A549 (cell line): ENCODE measurements around the gene SFR1. TPM values are rescaled to one million over a fixed set of nuclear protein-coding genes. Genes with fewer than 3 reads are reported as not detected.

Experiments
- ATAC-seq, 2 experiments: fragments of 200-7000 bp in 1 of 2; fragments of >200 bp in 1 of 2; cut with Nextera tagmentation in 1 of 2; cut with Tn5 transposase in 1 of 2; 3 replicates each; pipeline versions ENCODE4 v1.8.0 to v1.9.1; 2018 to 2020; ENCODE audit warnings: mild to moderate bottlenecking in 1 of 2, moderate library complexity in 1 of 2
- CTCF ChIA-PET: fragments of 300-600 bp; sonication (Branson Sonifier 250); formaldehyde crosslinking; extraction: SDS; loops from one replicate; lab custom pipeline; 2021; ENCODE audit warnings: antibody characterized with exemption, inconsistent platforms; lab: Yijun Ruan, JAX
- POLR2A ChIA-PET: fragments of 350-600 bp; formaldehyde crosslinking; extraction: SDS; loops from one replicate; lab custom pipeline; 2021; ENCODE audit warnings: antibody characterized with exemption, inconsistent platforms; lab: Yijun Ruan, JAX
- DNase-seq, 2 experiments: peaks; one replicate each; pipeline versions ENCODE4 v3.0.0 to v3.0.0-alpha.2; 2011 to 2016; ENCODE audit warnings: low read depth in 1 of 2, low spot score in 1 of 2
- FAIRE-seq: peaks from 2 replicates; lab custom pipeline; 2011; peaks lifted over from hg19 to GRCh38; lab: Jason Lieb, UNC
- H3K27ac ChIP-seq, 2 experiments: fragments of >200 bp; sonication (Bioruptor Twin); formaldehyde crosslinking; 3 replicates each; pipeline ENCODE4 v1.5.1; 2016 to 2017
- H3K4me1 ChIP-seq: fragments of >200 bp; sonication (Bioruptor Twin); formaldehyde crosslinking; 3 replicates; pipeline ENCODE4 v1.6.1; 2016
- H3K4me2 ChIP-seq: fragments of >200 bp; sonication (Bioruptor Twin); formaldehyde crosslinking; 3 replicates; pipeline ENCODE4 v1.6.1; 2016
- H3K4me3 ChIP-seq: fragments of >200 bp; sonication (Bioruptor Twin); formaldehyde crosslinking; 3 replicates; pipeline ENCODE4 v1.5.1; 2016
- H3K9me3 ChIP-seq: fragments of >200 bp; sonication (Bioruptor Twin); formaldehyde crosslinking; 3 replicates; pipeline ENCODE4 v1.6.1; 2016
- CBX2 ChIP-seq: fragments of 200-600 bp; sonication (generic); IDR thresholded peaks from 2 replicates; pipeline ENCODE4 v1.6.1; 2016; ENCODE audit warnings: low read depth, mild to moderate bottlenecking, borderline replicate concordance
- CEBPB ChIP-seq, 2 experiments: fragments of >200 bp in 1 of 2; sonication (Bioruptor Twin) in 1 of 2; formaldehyde crosslinking in 1 of 2; IDR thresholded peaks; 2 replicates each; pipeline ENCODE4 v1.6.1; 2012 to 2016
- CTCF ChIP-seq: fragments of >200 bp; sonication (Bioruptor Twin); formaldehyde crosslinking; IDR thresholded peaks from 3 replicates; pipeline ENCODE4 v1.5.1; 2016
- EHF ChIP-seq: fragments of 250-450 bp; sonication (Bioruptor Pico); IDR thresholded peaks from 2 replicates; pipeline ENCODE4 v1.5.0; 2020; ENCODE audit warnings: mild to moderate bottlenecking
- EHMT2 ChIP-seq: fragments of 200-600 bp; sonication (generic); IDR thresholded peaks from 2 replicates; pipeline ENCODE4 v1.6.1; 2016; ENCODE audit warnings: antibody characterized with exemption, low read depth, mild to moderate bottlenecking, moderate library complexity
- EP300 ChIP-seq, 2 experiments: fragments of >200 bp; sonication (Bioruptor Twin); formaldehyde crosslinking; IDR thresholded peaks; 2 replicates in 1 of 2; 3 replicates in 1 of 2; pipeline ENCODE4 v1.6.1; 2016 to 2017
- FOSL2 ChIP-seq, 2 experiments: fragments of 450-650 bp in 1 of 2; fragments of >200 bp in 1 of 2; sonication (Bioruptor Twin) in 1 of 2; formaldehyde crosslinking; IDR thresholded peaks; 2 replicates each; pipeline versions ENCODE4 v1.5.0 to v1.6.1; 2016 to 2020; ENCODE audit warnings: mild to moderate bottlenecking in 1 of 2, moderate library complexity in 1 of 2
- HES2 ChIP-seq: fragments of >200 bp; sonication (Bioruptor Twin); formaldehyde crosslinking; IDR thresholded peaks from 2 replicates; pipeline ENCODE4 v1.6.1; 2016
- HOXA7 ChIP-seq: fragments of 250-450 bp; sonication (Bioruptor Pico); IDR thresholded peaks from 2 replicates; pipeline ENCODE4 v1.5.0; 2020; ENCODE audit warnings: mild to moderate bottlenecking, moderate library complexity
- HOXB13 ChIP-seq: fragments of 250-450 bp; sonication (Bioruptor Pico); IDR thresholded peaks from 2 replicates; pipeline ENCODE4 v1.5.0; 2020; ENCODE audit warnings: low read depth, mild to moderate bottlenecking, moderate library complexity
- JUN ChIP-seq, 2 experiments: fragments of >200 bp; sonication (Bioruptor Twin); formaldehyde crosslinking; IDR thresholded peaks; 2 replicates in 1 of 2; 3 replicates in 1 of 2; pipeline ENCODE4 v1.6.1; 2016 to 2017
- MAX ChIP-seq: IDR thresholded peaks from 2 replicates; pipeline ENCODE4 v1.6.1; 2012
- NFE2L2 ChIP-seq: fragments of 150-350 bp; conservative IDR thresholded peaks from 2 replicates; pipeline ENCODE4 v1.6.1; 2014; ENCODE audit warnings: low read length
- NPAS2 ChIP-seq: fragments of 250-450 bp; sonication (Bioruptor Pico); IDR thresholded peaks from 2 replicates; pipeline ENCODE4 v1.8.0; 2022; ENCODE audit warnings: mild to moderate bottlenecking, moderate library complexity, borderline replicate concordance
- PHF8 ChIP-seq: fragments of 200-600 bp; sonication (generic); IDR thresholded peaks from 2 replicates; pipeline ENCODE4 v1.6.1; 2016; ENCODE audit warnings: low read depth, mild to moderate bottlenecking, antibody characterized with exemption, moderate library complexity, borderline replicate concordance
- POLR2A ChIP-seq: IDR thresholded peaks from 2 replicates; pipeline ENCODE4 v1.6.1; 2012; ENCODE audit warnings: mild to moderate bottlenecking, low read length
- REST ChIP-seq: fragments of 200-600 bp; sonication (generic); IDR thresholded peaks from 2 replicates; pipeline ENCODE4 v1.6.1; 2016; ENCODE audit warnings: antibody characterized with exemption, mild to moderate bottlenecking, moderate library complexity
- SREBF2 ChIP-seq: fragments of 450-650 bp; IDR thresholded peaks from 2 replicates; pipeline ENCODE4 v1.6.1; 2014; ENCODE audit warnings: mild to moderate bottlenecking, moderate library complexity
- TFCP2L1 ChIP-seq: fragments of 250-450 bp; sonication (Bioruptor Pico); IDR thresholded peaks from 2 replicates; pipeline ENCODE4 v1.5.0; 2021; ENCODE audit warnings: mild to moderate bottlenecking
- TP53 ChIP-seq: fragments of 250-450 bp; sonication (Bioruptor Pico); IDR thresholded peaks from 2 replicates; pipeline ENCODE4 v1.5.0; 2021; ENCODE audit warnings: mild to moderate bottlenecking, moderate library complexity
- ZFP36 ChIP-seq: fragments of 450-650 bp; IDR thresholded peaks from 2 replicates; pipeline ENCODE4 v1.6.1; 2014; ENCODE audit warnings: borderline replicate concordance; ENCODE audit not compliant: partially characterized antibody
- ZSCAN20 ChIP-seq: fragments of 250-450 bp; sonication (Bioruptor Pico); IDR thresholded peaks from 2 replicates; pipeline ENCODE4 v1.8.0; 2022; ENCODE audit warnings: mild to moderate bottlenecking, moderate library complexity
- WGBS: methylation state at CpG from one replicate; pipeline ENCODE4 v1.1.6; 2017; ENCODE audit errors: missing lambda C conversion rate; 5-methylcytosine and 5-hydroxymethylcytosine counted together
- polyA plus RNA-seq, 4 experiments: library from polyadenylated mRNA; depleted of rRNA in 3 of 4; stranded (reverse); fragments of >200 nt; fragmentation: RNase III in 1 of 4; extraction: RNeasy Plus Mini Kit Qiagen cat#74134 plus additional on column Dnase treatment in 1 of 4; gene quantifications; 2 replicates in 3 of 4; 3 replicates in 1 of 4; pipeline ENCODE4 v1.2.3, GENCODE V29; 2011 to 2017

The SFR1 gene
- polyA plus RNA-seq, 2 of the 4 experiments (the other 2 are of a cell fraction), result 16.2 to 17.6 TPM

GRCh38 chr10:104085801-104086400 lies 36.1 kb upstream of the SFR1 start, which contains the start of gene COL17A1:
TSS of gene COL17A1 (minus strand) at chr10:104085880. CDS start at chr10:104080673, 5,207 bp downstream.
- Histone ChIP-seq H3K27ac (no peak within 1 kb of the TSS), H3K4me2 (no peak within 1 kb of the TSS), H3K4me3 (no peak within 1 kb of the TSS), H3K4me1 (peaks cover 8% of the 10 kb centered on the region; the same call in 2 of the 3 replicates), H3K9me3 (no peaks in the 10 kb centered on the region)
- ATAC-seq, result no peak
- CTCF ChIA-PET, result interaction anchor here (0.6 kb wide), 1 partner anchor 40 kb away, joined by 3 read pairs; no protein-coding TSS in a partner anchor
- POLR2A ChIA-PET, result no interaction called here
- FAIRE-seq, result no peak
- DNase-seq, result no peak
- 73% methylated on average over 3 of the region's 3 CpGs for WGBS
- no peak for TF ChIP-seq CTCF
- no peak for TF ChIP-seq NFE2L2
- TF ChIP-seq ZFP36, result no peak
- no peak for TF ChIP-seq SREBF2
- TF ChIP-seq TP53 (CRISPR knock-in tag), result no peak
- TF ChIP-seq JUN (IDR thresholded peaks at IDR 0.05), result no peak
- no peak for TF ChIP-seq EP300 (IDR thresholded peaks at IDR 0.05)
- no peak for TF ChIP-seq CEBPB (IDR thresholded peaks at IDR 0.05)
- no peak for TF ChIP-seq ZSCAN20 (CRISPR knock-in tag)
- no peak for TF ChIP-seq EHMT2
- TF ChIP-seq HOXB13 (CRISPR knock-in tag), result no peak
- no peak for TF ChIP-seq CBX2
- TF ChIP-seq TFCP2L1 (CRISPR knock-in tag), result no peak
- TF ChIP-seq HES2, result no peak
- no peak for TF ChIP-seq NPAS2 (CRISPR knock-in tag)
- TF ChIP-seq FOSL2 (IDR thresholded peaks at IDR 0.05), result no peak
- TF ChIP-seq FOSL2 (CRISPR knock-in tag; IDR thresholded peaks at IDR 0.05), result no peak
- no peak for TF ChIP-seq HOXA7 (CRISPR knock-in tag)
- no peak for TF ChIP-seq REST
- TF ChIP-seq POLR2A, result no peak
- TF ChIP-seq MAX, result no peak

- CTCF ChIA-PET, result interaction anchor here (0.6 kb wide), 1 partner anchor 152 kb away, joined by 3 read pairs; no protein-coding TSS in a partner anchor
- WGBS, result 76% methylated on average over 5 of the region's 5 CpGs
- peaks cover 11% of the 10 kb centered on the region; the same call in 2 of the 3 replicates for H3K9me3 ChIP-seq
- H3K4me2 ChIP-seq, result no peak overlapping the region
- FAIRE-seq (no peak), ATAC-seq (no peak), DNase-seq (no peak)
- no peak overlapping the region for H3K4me3 ChIP-seq
- TF ChIP-seq EHF (CRISPR knock-in tag), result no peak
- no peak for TF ChIP-seq PHF8
- TF ChIP-seq REST, result no peak
- POLR2A ChIA-PET, result no interaction called here
- H3K27ac ChIP-seq, result no peak overlapping the region
- peaks cover 8% of the 10 kb centered on the region; the same call in 2 of the 3 replicates for H3K4me1 ChIP-seq
These were observed 33.7 kb upstream of the SFR1 start for GRCh38 chr10:104088239-104088638.
